ENCODE data around the gene PGLYRP2. TPM values are rescaled to one million over a fixed set of nuclear protein-coding genes. Genes with fewer than 3 reads are reported as not detected.

Gene PGLYRP2
- total and polyA plus RNA-seq, 2 donors (not counting 3 experiments of a cell fraction or from before 2014, with no cell fraction given), result 0.03 to 0.18 TPM

DNA sequence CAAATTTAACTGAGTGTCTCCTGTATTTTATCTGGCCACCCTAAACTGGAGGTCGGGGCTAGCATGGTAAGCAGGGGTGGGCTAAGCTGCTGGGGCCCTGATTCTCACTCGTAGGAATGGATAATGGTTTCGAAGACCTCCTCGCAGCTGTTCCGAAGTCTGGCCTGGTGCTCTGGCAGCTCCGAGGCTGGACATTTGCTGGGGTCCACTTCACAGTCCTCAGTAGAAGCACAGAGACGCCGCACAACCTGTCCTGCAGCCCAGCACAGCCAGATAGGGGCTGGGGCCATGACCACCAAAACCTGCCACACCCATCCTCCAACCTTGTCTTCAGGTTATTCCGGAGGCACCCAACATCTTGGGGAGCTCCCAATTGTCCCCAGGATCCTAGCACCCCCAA is 23.3 kb downstream of the PGLYRP2 start:
- H3K9me3 ChIP-seq (replicated peaks; ENCODE audit: control insufficient read depth, insufficient read depth, low read length), result no peaks in the 10 kb centered on the region
- no peak for DNase-seq (ENCODE audit: low read depth, low spot score)
- CTCF ChIA-PET, result interaction anchor here (1.2 to 7.1 kb wide), 2 partner anchors 37 to 99 kb away, joined by 4 to 60 read pairs; partner anchors contain the start of gene AKAP8L
- H2AFZ ChIP-seq (ENCODE audit: low read depth, low read length), result no peak overlapping the region
- no peaks in the 10 kb centered on the region for H4K20me1 ChIP-seq (replicated peaks; ENCODE audit: control insufficient read depth, extremely low read depth, insufficient read depth, low read length)
- no peak overlapping the region for H3K4me3 ChIP-seq (replicated peaks in 1 of 3; ENCODE audit: insufficient read depth in 1 of 3, low read depth in 1 of 3, low read length in 3 of 3)
- dilution Hi-C loops (cut with MboI; ENCODE audit: extremely low pct_ligation_motif_present, low sequenced_read_pairs) (no loop called here), intact Hi-C loops (cut with micrococcal nuclease) (no loop called here)
- no peaks in the 10 kb centered on the region for H3K79me2 ChIP-seq (ENCODE audit: control insufficient read depth, insufficient read depth, low read length)
- H3K4me2 ChIP-seq (ENCODE audit: insufficient read depth, low read length), result no peak overlapping the region
- TF ChIP-seq, protein P1, sequence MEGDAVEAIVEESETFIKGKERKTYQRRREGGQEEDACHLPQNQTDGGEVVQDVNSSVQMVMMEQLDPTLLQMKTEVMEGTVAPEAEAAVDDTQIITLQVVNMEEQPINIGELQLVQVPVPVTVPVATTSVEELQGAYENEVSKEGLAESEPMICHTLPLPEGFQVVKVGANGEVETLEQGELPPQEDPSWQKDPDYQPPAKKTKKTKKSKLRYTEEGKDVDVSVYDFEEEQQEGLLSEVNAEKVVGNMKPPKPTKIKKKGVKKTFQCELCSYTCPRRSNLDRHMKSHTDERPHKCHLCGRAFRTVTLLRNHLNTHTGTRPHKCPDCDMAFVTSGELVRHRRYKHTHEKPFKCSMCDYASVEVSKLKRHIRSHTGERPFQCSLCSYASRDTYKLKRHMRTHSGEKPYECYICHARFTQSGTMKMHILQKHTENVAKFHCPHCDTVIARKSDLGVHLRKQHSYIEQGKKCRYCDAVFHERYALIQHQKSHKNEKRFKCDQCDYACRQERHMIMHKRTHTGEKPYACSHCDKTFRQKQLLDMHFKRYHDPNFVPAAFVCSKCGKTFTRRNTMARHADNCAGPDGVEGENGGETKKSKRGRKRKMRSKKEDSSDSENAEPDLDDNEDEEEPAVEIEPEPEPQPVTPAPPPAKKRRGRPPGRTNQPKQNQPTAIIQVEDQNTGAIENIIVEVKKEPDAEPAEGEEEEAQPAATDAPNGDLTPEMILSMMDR (IDR thresholded peaks at IDR 0.05; ENCODE audit: extremely low read depth in 1 of 2, insufficient read depth in 1 of 2, low read depth in 1 of 2, low read length in 2 of 2), result no peak
- TF ChIP-seq POLR2AphosphoS5 (IDR thresholded peaks at IDR 0.05; ENCODE audit: insufficient read depth, low read depth, low read length), result no peak
- TF ChIP-seq EZH2 (IDR thresholded peaks at IDR 0.05; ENCODE audit: borderline replicate concordance, low read depth, low read length, severe bottlenecking), result no peak
- no peak for TF ChIP-seq FOS (IDR thresholded peaks at IDR 0.05; ENCODE audit: borderline replicate concordance, insufficient read depth, low read length)
- TF ChIP-seq GATA2 (IDR thresholded peaks at IDR 0.05; ENCODE audit: insufficient read depth, insufficient read length, low read depth, low read length), result no peak
- no peak for TF ChIP-seq JUN (IDR thresholded peaks at IDR 0.05; ENCODE audit: borderline replicate concordance, insufficient read depth, insufficient read length, low read depth)
- no peak for TF ChIP-seq MYC (IDR thresholded peaks at IDR 0.05; ENCODE audit: low read depth, low read length)
- TF ChIP-seq POLR2A (IDR thresholded peaks at IDR 0.05; ENCODE audit: low read depth, low read length), result no peak
- no peak for TF ChIP-seq MAX (IDR thresholded peaks at IDR 0.05; ENCODE audit: insufficient read depth, insufficient read length)
- no peaks in the 10 kb centered on the region for H3K9me1 ChIP-seq (replicated peaks; ENCODE audit: control insufficient read depth, extremely low read depth, insufficient read depth, low read length)
- no peak overlapping the region for H3K27ac ChIP-seq (ENCODE audit: insufficient read depth, low read depth, low read length)
- no TSS peak for BruUV-seq (replicated peaks)
- H3K4me1 ChIP-seq (ENCODE audit: control insufficient read depth, extremely low read depth, insufficient read depth, low read length), result peaks cover 9% of the 10 kb centered on the region
- no peak overlapping the region for H3K9ac ChIP-seq (replicated peaks; ENCODE audit: extremely low read depth, insufficient read depth, low read length)
- FAIRE-seq, result no peak
- POLR2A ChIA-PET, result no interaction called here
- H3K27me3 ChIP-seq (ENCODE audit: control insufficient read depth in 2 of 2, insufficient read depth in 2 of 2, low read length in 2 of 2), result peaks cover 19% of the 10 kb centered on the region in 2 experiments
- no peaks in the 10 kb centered on the region for H3K36me3 ChIP-seq (ENCODE audit: control insufficient read depth in 2 of 2, extremely low read depth in 1 of 2, insufficient read depth in 2 of 2, low read length in 2 of 2)
